ENCODE results near the gene CYP2W1. TPM values are rescaled to one million over a fixed set of nuclear protein-coding genes. Genes with fewer than 3 reads are reported as not detected.
A peak's percentile ranks its signal among the peaks of the same experiment; 100 is the strongest.

The CYP2W1 gene
- total and polyA plus RNA-seq, 2 experiments from 2014 or later = not detected

GRCh38 chr7:953547-954327, 29.2 kb upstream of the CYP2W1 start:
- no peak overlapping the region for H2AFZ ChIP-seq
- DNase-seq = peak; percentile 57
- H3K4me2 ChIP-seq (ENCODE audit: unreplicated experiment) = peak overlapping the region; percentile 42

GRCh38 chr7:954330-955238, 28.4 kb upstream of the CYP2W1 start, which contains the start of gene ADAP1:
ADAP1 (minus strand) TSS chr7:954680; CDS start chr7:954477, 203 bp downstream.
- peak within 1 kb of the TSS; percentile 60 for H3K4me3 ChIP-seq
- H2AFZ ChIP-seq = no peak within 1 kb of the TSS
- H3K4me1 ChIP-seq (ENCODE audit: insufficient read depth) = no peaks in the 10 kb centered on the region
- no peaks in the 10 kb centered on the region for H3K36me3 ChIP-seq (ENCODE audit: low read depth)
- in situ Hi-C loops (cut with MboI) = no loop called here
- peak within 1 kb of the TSS; percentile 42 for H3K4me2 ChIP-seq (ENCODE audit: unreplicated experiment)
- TF ChIP-seq EZH2 (IDR thresholded peaks at IDR 0.05; ENCODE audit: insufficient read depth, poor library complexity, severe bottlenecking) = no peak
- TF ChIP-seq EZH2phosphoT487 (IDR thresholded peaks at IDR 0.05; ENCODE audit: insufficient read depth, low read depth) = no peak
- H4K20me1 ChIP-seq (ENCODE audit: insufficient read depth) = no peaks in the 10 kb centered on the region
- no peaks in the 10 kb centered on the region for H3F3A ChIP-seq (ENCODE audit: insufficient read depth)
- no peak within 1 kb of the TSS for H3K27ac ChIP-seq
- WGBS, 2 experiments (ENCODE audit: low coverage in 1 of 2, low lambda C conversion rate in 2 of 2, missing lambda C conversion rate in 2 of 2) = 26 to 60% methylated on average over 14 to 36 of the region's 115 CpGs
- DNase-seq = peak; percentile 58
- no peaks in the 10 kb centered on the region for H3K9me3 ChIP-seq (ENCODE audit: low read depth)
- no peaks in the 10 kb centered on the region for H3K9me2 ChIP-seq (ENCODE audit: insufficient read depth)
- peaks cover 4% of the 10 kb centered on the region; the same call in 1 of the 2 replicates for H3K27me3 ChIP-seq (replicated peaks; ENCODE audit: insufficient read depth)
- no peak within 1 kb of the TSS for H3K9ac ChIP-seq
- H3K79me2 ChIP-seq (ENCODE audit: insufficient read depth) = no peaks in the 10 kb centered on the region

More at GRCh38 chr7:953547-954327, 29.2 kb upstream of the CYP2W1 start:
- H3K4me3 ChIP-seq = peak overlapping the region; percentile 60
- H3K4me1 ChIP-seq (ENCODE audit: insufficient read depth) = no peaks in the 10 kb centered on the region
- H3K36me3 ChIP-seq (ENCODE audit: low read depth) = no peaks in the 10 kb centered on the region
- no peaks in the 10 kb centered on the region for H3K9me3 ChIP-seq (ENCODE audit: low read depth)
- H3K27ac ChIP-seq = no peak overlapping the region
- H3K27me3 ChIP-seq (replicated peaks; ENCODE audit: insufficient read depth) = no peaks in the 10 kb centered on the region; the same call in 1 of the 2 replicates
- no peaks in the 10 kb centered on the region for H3K9me2 ChIP-seq (ENCODE audit: insufficient read depth)
- no peaks in the 10 kb centered on the region for H3K79me2 ChIP-seq (ENCODE audit: insufficient read depth)
- 2% methylated on average over 46 to 49 of the region's 78 CpGs for WGBS, 2 experiments (ENCODE audit: low coverage in 1 of 2, low lambda C conversion rate in 2 of 2, missing lambda C conversion rate in 2 of 2)
- H4K20me1 ChIP-seq (ENCODE audit: insufficient read depth) = no peaks in the 10 kb centered on the region
- no peaks in the 10 kb centered on the region for H3F3A ChIP-seq (ENCODE audit: insufficient read depth)
- in situ Hi-C loops (cut with MboI) = no loop called here
- H3K9ac ChIP-seq = no peak overlapping the region
- TF ChIP-seq EZH2 (IDR thresholded peaks at IDR 0.05; ENCODE audit: insufficient read depth, poor library complexity, severe bottlenecking) = peak; percentile 87
- no peak for TF ChIP-seq EZH2phosphoT487 (IDR thresholded peaks at IDR 0.05; ENCODE audit: insufficient read depth, low read depth)

DNA sequence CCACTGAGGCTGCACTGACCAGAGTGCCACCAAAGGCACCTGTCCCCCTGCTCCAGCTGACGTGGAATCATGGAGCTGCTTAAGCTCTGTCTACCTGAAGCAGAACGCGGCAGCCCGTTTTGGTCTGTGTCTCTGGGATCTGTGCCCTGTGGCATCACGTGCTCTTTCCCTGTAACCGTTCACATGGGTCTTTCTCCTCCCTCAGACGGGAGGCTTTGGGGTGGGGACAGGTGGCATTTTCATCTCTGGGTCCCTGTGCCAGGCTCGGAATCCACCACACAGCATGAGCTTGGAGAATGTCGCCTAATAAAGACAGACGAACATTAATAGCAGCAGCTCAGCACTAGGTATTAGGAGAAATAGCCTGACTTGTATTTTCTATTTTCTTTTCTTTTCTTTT, 26.9 kb upstream of the CYP2W1 start:
- WGBS, 2 experiments (ENCODE audit: low coverage in 1 of 2, low lambda C conversion rate in 2 of 2, missing lambda C conversion rate in 2 of 2) = 80% methylated on average over 10 of the region's 10 CpGs
- Histone ChIP-seq H3K27ac (no peak overlapping the region), H3K27me3 (replicated peaks; ENCODE audit: insufficient read depth) (peaks cover 4% of the 10 kb centered on the region; the same call in 1 of the 2 replicates), H3K9me2 (ENCODE audit: insufficient read depth) (no peaks in the 10 kb centered on the region), H3K4me1 (ENCODE audit: insufficient read depth) (no peaks in the 10 kb centered on the region), H3K9ac (no peak overlapping the region), H3K4me2 (ENCODE audit: unreplicated experiment) (no peak overlapping the region), H3F3A (ENCODE audit: insufficient read depth) (no peaks in the 10 kb centered on the region), H3K4me3 (no peak overlapping the region), H3K9me3 (ENCODE audit: low read depth) (no peaks in the 10 kb centered on the region), H4K20me1 (ENCODE audit: insufficient read depth) (no peaks in the 10 kb centered on the region), H3K79me2 (ENCODE audit: insufficient read depth) (no peaks in the 10 kb centered on the region), H3K36me3 (ENCODE audit: low read depth) (no peaks in the 10 kb centered on the region), H2AFZ (no peak overlapping the region)
- DNase-seq = no peak
- TF ChIP-seq EZH2phosphoT487 (IDR thresholded peaks at IDR 0.05; ENCODE audit: insufficient read depth, low read depth) = no peak
- no peak for TF ChIP-seq EZH2 (IDR thresholded peaks at IDR 0.05; ENCODE audit: insufficient read depth, poor library complexity, severe bottlenecking)
- in situ Hi-C loops (cut with MboI) = no loop called here

All from GM23248 (cell line).